H4 (cell line): ENCODE data around the gene ENKUR. TPM values are rescaled to one million over a fixed set of nuclear protein-coding genes. Genes with fewer than 3 reads are reported as not detected.

ENCODE experiments used
- DNase-seq: peaks from one replicate; pipeline ENCODE4 v3.0.0-alpha.2; 2015; ENCODE audit warnings: low spot score
- total RNA-seq: library from RNA; depleted of rRNA; stranded (reverse); fragments of >200 nt; shearing (Covaris generic); gene quantifications from 2 replicates; pipeline ENCODE4 v1.2.3, GENCODE V29; 2014; rRNA removed

ENKUR gene
- total RNA-seq, 1 experiment from 2014 or later: not detected

DNA sequence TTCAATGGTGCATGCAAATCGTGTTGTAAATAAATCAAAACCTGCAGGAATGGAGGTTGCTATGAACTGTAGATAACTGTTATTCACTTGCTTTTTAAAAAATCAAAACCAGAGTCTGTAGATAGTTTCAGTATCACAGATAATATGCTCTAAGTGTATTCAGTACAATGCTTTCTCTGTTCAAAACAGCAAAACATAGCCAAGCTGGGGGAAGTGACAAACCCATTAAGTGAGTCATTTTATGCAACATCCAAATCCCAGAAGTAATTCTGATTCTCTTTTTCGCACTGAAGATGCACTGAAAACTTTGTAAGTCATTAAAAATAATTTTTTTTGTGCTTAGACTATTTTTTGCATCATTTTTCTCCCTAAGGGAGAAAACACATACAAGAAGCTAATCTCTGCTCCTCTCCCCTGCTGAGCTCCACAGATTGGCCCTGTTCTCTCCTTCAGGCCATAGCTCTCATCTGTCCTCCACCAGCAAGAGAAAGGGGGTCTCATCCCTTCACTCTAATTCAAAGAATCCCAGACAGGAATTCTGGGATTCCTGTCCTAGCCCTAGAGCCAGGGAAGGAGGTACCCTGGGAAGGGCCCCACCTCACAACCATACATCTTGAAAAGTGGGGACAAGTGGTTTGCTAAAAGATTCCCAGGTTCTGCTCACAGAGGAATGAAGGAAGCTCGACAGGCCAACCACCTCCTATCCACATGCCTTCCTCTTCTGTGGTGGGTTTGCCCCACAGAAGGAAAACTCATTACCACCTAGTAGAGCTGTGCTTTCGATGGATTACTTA, 68.5 kb downstream of the ENKUR start:
- no peak for DNase-seq

GRCh38 chr10:24944512-24945255, 71.3 kb downstream of the ENKUR start:
- DNase-seq: peak; percentile 69

GRCh38 chr10:24938525-24938924, 77.4 kb downstream of the ENKUR start:
- no peak for DNase-seq

GRCh38 chr10:24938076-24938475, 77.9 kb downstream of the ENKUR start:
- DNase-seq: no peak

DNA sequence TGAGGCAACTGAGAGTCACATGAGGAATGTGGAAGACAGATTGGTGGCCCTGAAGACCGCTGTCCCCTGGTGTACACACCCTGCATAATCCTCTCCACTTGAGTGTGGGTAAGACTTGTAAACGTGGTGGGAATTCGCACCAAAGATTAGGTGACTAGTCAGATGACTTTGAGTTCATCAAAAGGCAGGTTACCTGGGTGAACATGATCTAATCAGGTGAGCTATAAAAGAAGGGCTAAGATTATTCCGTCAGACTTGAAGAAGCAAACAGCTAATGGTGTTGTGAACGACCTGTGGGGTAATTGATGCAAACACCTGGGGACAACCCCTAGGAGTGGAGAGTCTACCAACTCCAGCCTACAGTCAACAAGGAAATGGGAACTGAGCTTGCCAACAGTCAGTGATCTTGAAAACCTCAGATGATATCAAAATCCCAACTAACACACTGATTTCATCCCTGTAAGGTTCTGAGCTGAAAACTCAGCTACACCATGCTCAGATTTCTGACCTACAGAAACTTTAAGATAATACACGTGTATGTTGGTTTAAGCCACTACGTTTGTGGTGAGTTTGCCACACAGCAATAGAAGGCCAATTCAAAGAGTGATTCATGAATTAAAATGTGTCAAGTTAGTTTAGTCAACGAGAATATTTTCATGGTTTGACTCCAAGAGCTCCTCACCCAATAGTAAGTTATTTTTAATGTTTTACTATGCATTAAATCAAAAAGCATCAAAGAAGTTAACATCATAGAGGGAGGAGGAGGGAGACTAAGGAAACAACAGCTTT, 80.3 kb downstream of the ENKUR start:
- no peak for DNase-seq

Other genes with a start within 250 kb of the ENKUR start
- 18.3 and 22.8 TPM in 2 replicates for gene PRTFDC1, start 63.6 kb downstream of the ENKUR start, total RNA-seq
- gene THNSL1, start 454 bp upstream of the ENKUR start, total RNA-seq: 3.2 and 3.5 TPM in 2 replicates
- gene GPR158, start 158.8 kb upstream of the ENKUR start, total RNA-seq: 0.58 and 1.1 TPM in 2 replicates